GM18508 (cell line): ENCODE measurements around the gene PLXNB3.
"Not testable (repeated sequence)": the region's sequence is repeated elsewhere in the genome, so short reads cannot be mapped to it uniquely, and the experiment has no call there.

Source experiments
- ATAC-seq: cut with Tn5 transposase; IDR thresholded peaks from one replicate; pipeline ENCODE4 v1.9.1; 2021; ENCODE audit warnings: moderate number of reproducible peaks; ENCODE audit not compliant: insufficient read depth, unreplicated experiment

Gene PLXNB3

GRCh38 chrX:153731845-153732215, 32.2 kb upstream of the PLXNB3 start:
- no peak for ATAC-seq

GRCh38 chrX:153732401-153732800, 31.6 kb upstream of the PLXNB3 start:
- no peak for ATAC-seq

GRCh38 chrX:153733651-153734240, 30.3 kb upstream of the PLXNB3 start:
- ATAC-seq = no peak

- no peak for ATAC-seq
Measured at GRCh38 chrX:153734871-153735270, 29.2 kb upstream of the PLXNB3 start.

GRCh38 chrX:153735274-153735673, 28.8 kb upstream of the PLXNB3 start:
- ATAC-seq = no peak

GRCh38 chrX:153736071-153736820, 27.8 kb upstream of the PLXNB3 start:
- no peak for ATAC-seq

GRCh38 chrX:153736871-153737441, 27.1 kb upstream of the PLXNB3 start:
- ATAC-seq = no peak

GRCh38 chrX:153738056-153738605, 25.9 kb upstream of the PLXNB3 start:
- ATAC-seq = no peak

GRCh38 chrX:153739754-153740486, 24.1 kb upstream of the PLXNB3 start:
- no peak for ATAC-seq

- no peak for ATAC-seq
Measured at GRCh38 chrX:153740631-153741222, 23.3 kb upstream of the PLXNB3 start.

GRCh38 chrX:153741446-153741845, 22.6 kb upstream of the PLXNB3 start:
- no peak for ATAC-seq

GRCh38 chrX:153742111-153742510, 21.9 kb upstream of the PLXNB3 start:
- not testable (repeated sequence) for ATAC-seq

GRCh38 chrX:153742796-153743467, 21.1 kb upstream of the PLXNB3 start:
- not testable (repeated sequence) for ATAC-seq

GRCh38 chrX:153743468-153744209, 20.4 kb upstream of the PLXNB3 start:
- ATAC-seq = not testable (repeated sequence)

- ATAC-seq = no peak
Measured at GRCh38 chrX:153744210-153745066, 19.6 kb upstream of the PLXNB3 start.

- ATAC-seq = not testable (repeated sequence)
Measured at GRCh38 chrX:153745067-153745433, 19.0 kb upstream of the PLXNB3 start.

- no peak for ATAC-seq
Measured at GRCh38 chrX:153746359-153746758, 17.7 kb upstream of the PLXNB3 start.

- ATAC-seq = not testable (repeated sequence)
Measured at GRCh38 chrX:153746991-153747390, 17.1 kb upstream of the PLXNB3 start.
